ENCODE measurements around the gene SBDS.
"Not testable (repeated sequence)": the region's sequence is repeated elsewhere in the genome, so short reads cannot be mapped to it uniquely, and the experiment has no call there.

The SBDS gene

GRCh38 chr7:66995050-66995776, at the start of gene SBDS:
Gene SBDS, minus strand, starts transcription at chr7:66995586. Its CDS starts 169 bp downstream, at chr7:66995417.
- peak; percentile 96 for DNase-seq

- not testable (repeated sequence) for DNase-seq
Observed at GRCh38 chr7:67043559-67043930, 48.2 kb upstream of the SBDS start.

- DNase-seq, result not testable (repeated sequence)
Observed at GRCh38 chr7:67042781-67043558, 47.6 kb upstream of the SBDS start.

- not testable (repeated sequence) for DNase-seq
Observed at GRCh38 chr7:67040832-67041231, 45.4 kb upstream of the SBDS start.

- DNase-seq, result not testable (repeated sequence)
Observed at GRCh38 chr7:67036432-67037395, 41.3 kb upstream of the SBDS start.

- DNase-seq, result no peak
Observed at GRCh38 chr7:67033251-67033650, 37.9 kb upstream of the SBDS start.

GRCh38 chr7:67031685-67032084, 36.3 kb upstream of the SBDS start:
- not testable (repeated sequence) for DNase-seq

- DNase-seq, result not testable (repeated sequence)
Observed at GRCh38 chr7:67025459-67025858, 30.1 kb upstream of the SBDS start.

- DNase-seq, result no peak
Observed at GRCh38 chr7:67022511-67022910, 27.1 kb upstream of the SBDS start.

GRCh38 chr7:67021260-67021659, 25.9 kb upstream of the SBDS start:
- DNase-seq, result no peak

GRCh38 chr7:67019562-67020390, 24.4 kb upstream of the SBDS start:
- DNase-seq, result no peak

GRCh38 chr7:67018940-67019339, 23.6 kb upstream of the SBDS start:
- DNase-seq, result no peak

- DNase-seq, result not testable (repeated sequence)
Observed at GRCh38 chr7:67017971-67018370, 22.6 kb upstream of the SBDS start.

GRCh38 chr7:67014076-67014622, 18.8 kb upstream of the SBDS start:
- DNase-seq, result not testable (repeated sequence)

GRCh38 chr7:67009677-67010076, 14.3 kb upstream of the SBDS start:
- not testable (repeated sequence) for DNase-seq

GRCh38 chr7:67008260-67008659, 12.9 kb upstream of the SBDS start:
- no peak for DNase-seq

GRCh38 chr7:67006965-67007364, 11.6 kb upstream of the SBDS start:
- no peak for DNase-seq

- DNase-seq, result not testable (repeated sequence)
Observed at GRCh38 chr7:67004145-67004544, 8.8 kb upstream of the SBDS start.

GRCh38 chr7:67000601-67001258, 5.3 kb upstream of the SBDS start:
- not testable (repeated sequence) for DNase-seq

GRCh38 chr7:66996444-66997191, 1.2 kb upstream of the SBDS start, which contains the start of gene TYW1:
Gene TYW1, plus strand, starts transcription at chr7:66996833. Its CDS starts 146 bp downstream, at chr7:66996979.
- peak; percentile 97 for DNase-seq

Measured in NCI-H2227 treated with DMSO at 0.1 percent for 48 hours (cell line).